PFSK-1 (cell line): Measurements from ENCODE around the gene TNFRSF1A.

Source experiments
- FOXP2 ChIP-seq: optimal IDR thresholded peaks from 2 replicates; pipeline ENCODE3; 2011; ENCODE audit warnings: borderline replicate concordance, control low read depth, inconsistent platforms; ENCODE audit not compliant: insufficient read depth; ENCODE audit errors: extremely low read length, extremely low read depth
- POLR2AphosphoS5 ChIP-seq: IDR thresholded peaks from 2 replicates; pipeline ENCODE4 v1.6.1; 2012; ENCODE audit warnings: low read depth, mild to moderate bottlenecking, control low read depth, low read length, moderate library complexity
- REST ChIP-seq, 2 experiments: IDR thresholded peaks; 2 replicates each; pipeline versions ENCODE4 v1.6.1 to v1.8.0; 2011 to 2012; ENCODE audit warnings: low read depth in 2 of 2, low read length in 2 of 2, control low read depth in 1 of 2, inconsistent platforms in 1 of 2, mild to moderate bottlenecking in 1 of 2, moderate library complexity in 1 of 2; ENCODE audit not compliant: insufficient read depth in 1 of 2
- SIN3A ChIP-seq: IDR thresholded peaks from 2 replicates; pipeline ENCODE4 v1.6.1; 2012; ENCODE audit warnings: mild to moderate bottlenecking, low read length, moderate library complexity, borderline replicate concordance; ENCODE audit not compliant: insufficient read depth
- TAF1 ChIP-seq: IDR thresholded peaks from 2 replicates; pipeline ENCODE4 v1.6.1; 2012; ENCODE audit warnings: low read length, control low read depth, borderline replicate concordance; ENCODE audit not compliant: insufficient read depth

The TNFRSF1A gene

GRCh38 chr12:6369916-6370575 is 28.2 kb upstream of the TNFRSF1A start:
- TF ChIP-seq POLR2AphosphoS5 (no peak), SIN3A (no peak), TAF1 (no peak), REST (IDR thresholded peaks at IDR 0.05; ENCODE audit: insufficient read depth in 1 of 2, low read depth in 2 of 2, low read length in 2 of 2) (no peak), FOXP2 (no peak)

GRCh38 chr12:6368906-6369525 is 27.1 kb upstream of the TNFRSF1A start:
- TF ChIP-seq FOXP2 (no peak), REST (IDR thresholded peaks at IDR 0.05; ENCODE audit: insufficient read depth in 1 of 2, low read depth in 2 of 2, low read length in 2 of 2) (no peak), SIN3A (no peak), TAF1 (no peak), POLR2AphosphoS5 (no peak)

- TF ChIP-seq SIN3A = no peak
- TF ChIP-seq POLR2AphosphoS5 = no peak
- TF ChIP-seq FOXP2 = no peak
- no peak for TF ChIP-seq REST (IDR thresholded peaks at IDR 0.05; ENCODE audit: insufficient read depth in 1 of 2, low read depth in 2 of 2, low read length in 2 of 2)
- TF ChIP-seq TAF1 = no peak
These were observed 26.4 kb upstream of the TNFRSF1A start for GRCh38 chr12:6367969-6368892.

GRCh38 chr12:6367065-6367968 is 25.4 kb upstream of the TNFRSF1A start:
- TF ChIP-seq FOXP2 (no peak), REST (IDR thresholded peaks at IDR 0.05; ENCODE audit: insufficient read depth in 1 of 2, low read depth in 2 of 2, low read length in 2 of 2) (no peak), POLR2AphosphoS5 (no peak), SIN3A (no peak), TAF1 (no peak)
